Tibial artery (tissue), 4 donors: ENCODE data around the gene PDGFA.

Experiments
- DNase-seq, 2 donors: peaks; one replicate each; pipeline ENCODE4 v3.0.0-alpha.2; 2019
- H3K27ac ChIP-seq, 2 donors: fragments of 200-600 bp; sonication (generic) in 1 of 2; 1 replicate in 1 of 2; 2 replicates in 1 of 2; pipeline ENCODE4 v1.5.1; 2018 to 2019; ENCODE audit warnings: mild to moderate bottlenecking in 1 of 2
- H3K27me3 ChIP-seq, 2 donors: fragments of 200-600 bp; sonication (generic) in 1 of 2; one replicate each; pipeline versions ENCODE4 v1.5.1 to v1.6.0; 2016 to 2019
- H3K36me3 ChIP-seq, 3 donors: fragments of 200-600 bp; sonication (generic) in 2 of 3; one replicate each; pipeline ENCODE4 v1.5.1; 2016 to 2019; ENCODE audit warnings: mild to moderate bottlenecking in 2 of 3
- H3K4me1 ChIP-seq, 4 donors: fragments of 200-600 bp; sonication (generic) in 2 of 4; 1 replicate in 3 of 4; 2 replicates in 1 of 4; pipeline ENCODE4 v1.5.1; 2016 to 2019
- H3K4me3 ChIP-seq, 2 donors: fragments of 200-600 bp; sonication (generic) in 1 of 2; 1 replicate in 1 of 2; 2 replicates in 1 of 2; pipeline ENCODE4 v1.5.1; 2018 to 2019; ENCODE audit warnings: mild to moderate bottlenecking in 2 of 2
- H3K9me3 ChIP-seq, 3 donors: fragments of 200-600 bp; sonication (generic) in 1 of 3; one replicate each; pipeline ENCODE4 v1.5.1; 2016 to 2019
- intact Hi-C: fragments of 100-400 bp; cut with DNase I; formaldehyde crosslinking; loops from one replicate; pipeline ENCODE4 v1.15.0; 2023; ENCODE audit warnings: low total_unique reads
- TF ChIP-seq, protein P1 (sequence below), 2 experiments: fragments of 200-600 bp in 1 of 2; fragments of 450-650 bp in 1 of 2; IDR thresholded peaks; one replicate each; pipeline ENCODE4 v1.5.1; 2017 to 2019; ENCODE audit warnings: antibody characterized with exemption in 2 of 2, mild to moderate bottlenecking in 1 of 2, moderate library complexity in 1 of 2

PDGFA gene

GRCh38 chr7:512541-513311, 6.9 kb downstream of the PDGFA start:
- TF ChIP-seq, protein P1, sequence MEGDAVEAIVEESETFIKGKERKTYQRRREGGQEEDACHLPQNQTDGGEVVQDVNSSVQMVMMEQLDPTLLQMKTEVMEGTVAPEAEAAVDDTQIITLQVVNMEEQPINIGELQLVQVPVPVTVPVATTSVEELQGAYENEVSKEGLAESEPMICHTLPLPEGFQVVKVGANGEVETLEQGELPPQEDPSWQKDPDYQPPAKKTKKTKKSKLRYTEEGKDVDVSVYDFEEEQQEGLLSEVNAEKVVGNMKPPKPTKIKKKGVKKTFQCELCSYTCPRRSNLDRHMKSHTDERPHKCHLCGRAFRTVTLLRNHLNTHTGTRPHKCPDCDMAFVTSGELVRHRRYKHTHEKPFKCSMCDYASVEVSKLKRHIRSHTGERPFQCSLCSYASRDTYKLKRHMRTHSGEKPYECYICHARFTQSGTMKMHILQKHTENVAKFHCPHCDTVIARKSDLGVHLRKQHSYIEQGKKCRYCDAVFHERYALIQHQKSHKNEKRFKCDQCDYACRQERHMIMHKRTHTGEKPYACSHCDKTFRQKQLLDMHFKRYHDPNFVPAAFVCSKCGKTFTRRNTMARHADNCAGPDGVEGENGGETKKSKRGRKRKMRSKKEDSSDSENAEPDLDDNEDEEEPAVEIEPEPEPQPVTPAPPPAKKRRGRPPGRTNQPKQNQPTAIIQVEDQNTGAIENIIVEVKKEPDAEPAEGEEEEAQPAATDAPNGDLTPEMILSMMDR (IDR thresholded peaks at IDR 0.05), result no peak
- H3K27ac ChIP-seq, result peak overlapping the region; percentile 96 to 99
- intact Hi-C loops, result loop anchor here (10.0 kb wide), 2 partner anchors 178 to 262 kb away; no protein-coding TSS in a partner anchor

DNA sequence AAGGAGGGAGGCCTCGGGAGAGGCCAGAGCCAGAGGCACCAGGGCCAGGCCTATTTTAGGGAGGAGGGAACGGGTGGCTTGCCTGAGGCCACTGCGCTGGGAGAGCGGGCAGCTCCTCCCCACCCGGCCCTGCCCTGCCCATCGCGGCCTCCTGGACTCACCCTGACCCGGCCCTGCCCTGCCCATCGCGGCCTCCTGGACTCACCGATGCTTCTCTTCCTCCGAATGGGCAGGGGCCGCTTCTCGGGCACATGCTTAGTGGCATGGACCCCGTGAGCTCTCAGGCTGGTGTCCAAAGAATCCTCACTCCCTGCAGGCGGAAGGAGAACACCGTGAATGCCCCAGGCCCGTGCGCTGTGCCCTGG, 7.5 kb downstream of the PDGFA start:
- peaks cover 33 to 56% (median 52%) of the 10 kb centered on the region in 3 donors for H3K36me3 ChIP-seq
- H3K27ac ChIP-seq, result peak overlapping the region; percentile 96 to 99
- TF ChIP-seq, protein P1 (IDR thresholded peaks at IDR 0.05), result no peak
- peak overlapping the region in 1 of 2 donors; percentile 96 for H3K4me3 ChIP-seq
- H3K4me1 ChIP-seq, result peaks cover 0 to 90% (median 60%) of the 10 kb centered on the region in 4 donors
- H3K9me3 ChIP-seq, result no peaks in the 10 kb centered on the region
- peak in 1 of 2 donors; percentile 57 for DNase-seq
- intact Hi-C loops, result loop anchor here (10.0 kb wide), 2 partner anchors 177 to 263 kb away; no protein-coding TSS in a partner anchor
- H3K27me3 ChIP-seq, result no peaks in the 10 kb centered on the region

More at GRCh38 chr7:512541-513311, 6.9 kb downstream of the PDGFA start:
- DNase-seq, result peak in 1 of 2 donors; percentile 89
- H3K4me3 ChIP-seq, result peak overlapping the region; percentile 42 to 96
- H3K27me3 ChIP-seq, result no peaks in the 10 kb centered on the region
- H3K4me1 ChIP-seq, result peaks cover 0 to 84% (median 58%) of the 10 kb centered on the region in 4 donors
- H3K9me3 ChIP-seq, result no peaks in the 10 kb centered on the region
- peaks cover 30 to 50% (median 46%) of the 10 kb centered on the region in 3 donors for H3K36me3 ChIP-seq

DNA sequence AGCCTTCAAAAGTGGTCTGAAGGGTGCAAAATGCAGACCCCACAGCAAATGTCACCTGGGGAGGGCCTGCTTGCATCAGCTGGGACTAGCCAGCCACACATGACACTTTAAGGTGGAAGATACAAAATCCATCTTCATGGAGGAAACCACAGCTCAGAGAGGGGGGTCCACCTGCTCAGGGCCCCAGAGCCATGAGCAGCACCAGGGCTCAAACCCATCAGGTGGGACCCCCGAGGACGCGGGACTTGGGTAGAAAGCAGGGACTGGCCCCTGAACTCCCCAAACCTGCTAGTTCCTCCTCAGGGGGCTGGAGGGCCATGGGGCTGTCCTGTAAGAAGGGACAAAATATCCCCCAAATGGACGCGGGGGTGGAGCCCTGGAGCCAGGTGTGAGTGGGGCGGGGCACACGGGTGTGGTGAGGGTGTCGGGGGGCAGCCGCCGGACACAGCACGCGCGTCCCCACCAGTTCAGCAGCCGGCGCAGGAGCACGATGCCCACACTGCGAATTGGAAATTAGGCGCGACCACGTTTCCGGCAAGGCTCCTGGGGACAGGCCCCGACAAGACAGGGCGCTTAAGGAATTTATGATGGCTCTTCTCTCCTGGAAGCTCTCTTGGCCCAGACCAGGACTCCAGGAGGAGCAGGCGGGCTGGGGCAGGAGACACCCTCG, 8.0 kb downstream of the PDGFA start:
- H3K4me1 ChIP-seq, result peaks cover 0 to 93% (median 61%) of the 10 kb centered on the region in 4 donors
- peak overlapping the region; percentile 96 to 99 for H3K27ac ChIP-seq
- H3K9me3 ChIP-seq, result no peaks in the 10 kb centered on the region
- H3K27me3 ChIP-seq, result no peaks in the 10 kb centered on the region
- intact Hi-C loops, result loop anchor here (10.0 kb wide), 2 partner anchors 177 to 263 kb away; no protein-coding TSS in a partner anchor
- no peak overlapping the region for H3K4me3 ChIP-seq
- peak in 1 of 2 donors; percentile 54 for DNase-seq
- TF ChIP-seq, protein P1 (IDR thresholded peaks at IDR 0.05), result no peak
- H3K36me3 ChIP-seq, result peaks cover 38 to 61% (median 57%) of the 10 kb centered on the region in 3 donors

DNA sequence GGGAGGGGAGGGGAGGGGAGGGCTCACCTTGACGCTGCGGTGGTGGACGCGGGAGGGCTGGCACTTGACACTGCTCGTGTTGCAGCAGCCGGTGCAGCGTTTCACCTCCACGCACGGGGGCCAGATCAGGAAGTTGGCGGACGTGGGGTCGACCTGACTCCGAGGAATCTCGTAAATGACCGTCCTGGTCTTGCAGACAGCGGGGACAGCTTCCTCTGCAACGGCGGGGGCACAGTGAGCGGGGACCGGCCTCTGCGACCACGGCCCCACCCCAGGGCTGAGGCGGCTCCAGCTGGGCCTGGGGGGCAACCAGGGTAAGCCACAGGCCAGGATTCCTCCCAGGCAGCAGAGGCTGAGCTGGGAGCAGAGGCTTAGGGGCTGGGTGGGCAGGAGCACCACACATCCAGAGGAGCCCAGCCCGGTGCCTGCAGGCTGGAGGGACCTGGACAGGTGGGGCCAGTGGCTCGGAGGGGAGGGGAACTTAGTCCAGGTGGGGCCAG, 8.8 kb downstream of the PDGFA start:
- Histone ChIP-seq H3K36me3 (peaks cover 43 to 68% (median 65%) of the 10 kb centered on the region in 3 donors), H3K4me1 (peaks cover 0 to 92% (median 55%) of the 10 kb centered on the region in 4 donors), H3K27ac (peak overlapping the region; percentile 24 to 99), H3K9me3 (no peaks in the 10 kb centered on the region), H3K4me3 (no peak overlapping the region), H3K27me3 (no peaks in the 10 kb centered on the region)
- TF ChIP-seq, protein P1 (IDR thresholded peaks at IDR 0.05), result no peak
- DNase-seq, result peak in 1 of 2 donors; percentile 65
- intact Hi-C loops, result loop anchor here (10.0 kb wide), 2 partner anchors 176 to 264 kb away; no protein-coding TSS in a partner anchor

DNA sequence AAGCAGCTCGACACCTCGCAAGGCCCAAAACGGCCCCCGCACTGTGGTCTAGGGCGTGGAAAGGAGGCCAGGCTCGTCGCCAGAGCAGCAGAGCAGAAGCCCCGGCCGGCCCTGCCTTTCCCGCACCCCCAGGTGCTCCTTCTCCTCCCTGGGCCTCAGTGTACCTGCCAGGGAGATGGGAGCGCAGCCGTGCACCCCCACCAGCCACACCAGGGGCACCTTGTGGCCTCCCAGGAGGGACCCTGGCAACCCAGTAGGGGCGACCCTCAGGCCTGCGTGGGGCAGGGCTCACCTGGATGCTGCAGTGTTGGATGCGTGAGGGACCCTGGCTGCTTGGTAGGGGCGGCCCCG, 9.5 kb downstream of the PDGFA start:
- peak overlapping the region; percentile 2 to 6 for H3K27ac ChIP-seq
- TF ChIP-seq, protein P1 (IDR thresholded peaks at IDR 0.05), result no peak
- H3K27me3 ChIP-seq, result no peaks in the 10 kb centered on the region
- no peaks in the 10 kb centered on the region for H3K9me3 ChIP-seq
- DNase-seq, result peak in 1 of 2 donors; percentile 60
- intact Hi-C loops, result loop anchor here (10.0 kb wide), 2 partner anchors 175 to 265 kb away; no protein-coding TSS in a partner anchor
- peaks cover 0 to 92% (median 51%) of the 10 kb centered on the region in 4 donors for H3K4me1 ChIP-seq
- H3K36me3 ChIP-seq, result peaks cover 43 to 74% (median 71%) of the 10 kb centered on the region in 3 donors
- no peak overlapping the region for H3K4me3 ChIP-seq
